Astrocyte (in vitro differentiated cells and primary cell): ENCODE results near the gene CRYGB. TPM values are rescaled to one million over a fixed set of nuclear protein-coding genes. Genes with fewer than 3 reads are reported as not detected.
"Not testable (repeated sequence)": the region's sequence is repeated elsewhere in the genome, so short reads cannot be mapped to it uniquely, and the experiment has no call there.

ENCODE experiments used
- DNase-seq: peaks from one replicate; pipeline ENCODE4 v3.0.0-alpha.2; 2010; ENCODE audit warnings: low read depth
- FAIRE-seq: peaks from 2 replicates; lab custom pipeline; 2011; peaks lifted over from hg19 to GRCh38; lab: Jason Lieb, UNC
- H2AFZ ChIP-seq: 2 replicates; pipeline ENCODE4 v1.6.0; 2012; ENCODE audit warnings: low read depth, low read length, inconsistent platforms
- H3K27ac ChIP-seq: 2 replicates; pipeline ENCODE4 v1.5.1; 2011; ENCODE audit warnings: low read depth, low read length, inconsistent platforms
- H3K27me3 ChIP-seq: 2 replicates; pipeline ENCODE4 v1.6.0; 2011; ENCODE audit warnings: low read length, inconsistent platforms; ENCODE audit not compliant: insufficient read depth
- H3K36me3 ChIP-seq: 2 replicates; pipeline ENCODE4 v1.5.1; 2011; ENCODE audit warnings: low read length, inconsistent platforms; ENCODE audit not compliant: insufficient read depth
- H3K4me1 ChIP-seq: 2 replicates; pipeline ENCODE4 v1.5.1; 2011; ENCODE audit warnings: low read length, inconsistent platforms; ENCODE audit not compliant: insufficient read depth
- H3K4me2 ChIP-seq: 2 replicates; pipeline ENCODE4 v1.6.0; 2012; ENCODE audit warnings: low read length, inconsistent platforms
- H3K4me3 ChIP-seq: 2 replicates; pipeline ENCODE4 v1.5.1; 2011; ENCODE audit warnings: low read depth, mild to moderate bottlenecking, low read length, inconsistent platforms; ENCODE audit not compliant: insufficient read depth
- H3K79me2 ChIP-seq: 2 replicates; pipeline ENCODE4 v1.6.0; 2012; ENCODE audit warnings: mild to moderate bottlenecking, low read length, inconsistent platforms; ENCODE audit not compliant: insufficient read depth
- H3K9ac ChIP-seq: 2 replicates; pipeline ENCODE4 v1.6.0; 2012; ENCODE audit warnings: mild to moderate bottlenecking, low read length, inconsistent platforms
- H3K9me3 ChIP-seq: 2 replicates; pipeline ENCODE4 v1.5.1; 2012; ENCODE audit warnings: low read depth, mild to moderate bottlenecking, low read length, inconsistent platforms; ENCODE audit not compliant: insufficient read depth
- H4K20me1 ChIP-seq: 2 replicates; pipeline ENCODE4 v1.6.0; 2012; ENCODE audit warnings: low read length, inconsistent platforms; ENCODE audit not compliant: insufficient read depth
- H3K27ac Mint-ChIP-seq: one replicate; pipeline ENCODE4 v1.8.0; 2021; ENCODE audit warnings: mild to moderate bottlenecking, mixed read lengths; ENCODE audit not compliant: unreplicated experiment
- H3K27me3 Mint-ChIP-seq: one replicate; pipeline ENCODE4 v1.8.0; 2021; ENCODE audit warnings: low read depth, mixed read lengths; ENCODE audit not compliant: unreplicated experiment
- H3K36me3 Mint-ChIP-seq: one replicate; pipeline ENCODE4 v1.8.0; 2021; ENCODE audit warnings: low read depth, mixed read lengths; ENCODE audit not compliant: unreplicated experiment
- H3K4me1 Mint-ChIP-seq: one replicate; pipeline ENCODE4 v1.8.0; 2021; ENCODE audit warnings: low read depth, mixed read lengths; ENCODE audit not compliant: unreplicated experiment
- H3K4me3 Mint-ChIP-seq: one replicate; pipeline ENCODE4 v1.8.0; 2021; ENCODE audit warnings: mild to moderate bottlenecking, moderate library complexity, mixed read lengths; ENCODE audit not compliant: unreplicated experiment
- H3K9me3 Mint-ChIP-seq: one replicate; pipeline ENCODE4 v1.8.0; 2021; ENCODE audit warnings: mild to moderate bottlenecking, mixed read lengths; ENCODE audit not compliant: unreplicated experiment
- CTCF ChIP-seq: IDR thresholded peaks from 2 replicates; pipeline ENCODE4 v1.5.1; 2011; ENCODE audit warnings: low read depth, mild to moderate bottlenecking, inconsistent platforms, low read length, moderate library complexity; ENCODE audit not compliant: insufficient read depth
- EZH2 ChIP-seq: IDR thresholded peaks from 2 replicates; pipeline ENCODE4 v1.6.1; 2012; ENCODE audit warnings: mild to moderate bottlenecking, low read length, inconsistent platforms; ENCODE audit not compliant: insufficient read depth
- total RNA-seq: library from RNA; stranded (reverse); gene quantifications from 2 replicates; pipeline ENCODE4 v1.2.1, GENCODE V29; 2021

The CRYGB gene
- total RNA-seq, 1 donor from 2014 or later, result not detected

GRCh38 chr2:208142240-208142924, 3.6 kb downstream of the CRYGB start:
- TF ChIP-seq EZH2, result no peak
- no peak for TF ChIP-seq CTCF
- H3K36me3 Mint-ChIP-seq, result no peaks in the 10 kb centered on the region
- H3K27me3 ChIP-seq, result no peaks in the 10 kb centered on the region
- H3K9me3 Mint-ChIP-seq, result peaks cover 7% of the 10 kb centered on the region
- no peak overlapping the region for H3K4me2 ChIP-seq
- no peak overlapping the region for H3K9ac ChIP-seq
- no peak overlapping the region for H3K4me3 Mint-ChIP-seq
- no peak overlapping the region for H3K4me3 ChIP-seq
- no peaks in the 10 kb centered on the region for H3K27me3 Mint-ChIP-seq
- no peaks in the 10 kb centered on the region for H3K4me1 Mint-ChIP-seq
- no peak overlapping the region for H2AFZ ChIP-seq
- FAIRE-seq (no peak), DNase-seq (peak; percentile 22)
- H3K36me3 ChIP-seq, result no peaks in the 10 kb centered on the region
- no peaks in the 10 kb centered on the region for H3K9me3 ChIP-seq
- no peaks in the 10 kb centered on the region for H3K4me1 ChIP-seq
- no peaks in the 10 kb centered on the region for H4K20me1 ChIP-seq
- no peak overlapping the region for H3K27ac ChIP-seq
- no peaks in the 10 kb centered on the region for H3K79me2 ChIP-seq
- H3K27ac Mint-ChIP-seq, result no peak overlapping the region

- no peak overlapping the region for H3K4me3 Mint-ChIP-seq
Observed at GRCh38 chr2:208139447-208139846, 6.5 kb downstream of the CRYGB start.

GRCh38 chr2:208138334-208138733, 7.6 kb downstream of the CRYGB start:
- H3K27ac ChIP-seq, H3K9me3 ChIP-seq, FAIRE-seq, H3K4me1 ChIP-seq, H3K9me3 Mint-ChIP-seq, H3K27ac Mint-ChIP-seq, H3K36me3 Mint-ChIP-seq, H3K4me1 Mint-ChIP-seq, DNase-seq, H2AFZ ChIP-seq, H3K79me2 ChIP-seq, H3K4me3 ChIP-seq, H3K4me2 ChIP-seq, H3K27me3 Mint-ChIP-seq, H3K27me3 ChIP-seq, H4K20me1 ChIP-seq, H3K36me3 ChIP-seq, H3K9ac ChIP-seq, H3K4me3 Mint-ChIP-seq: not testable (repeated sequence)

More at GRCh38 chr2:208139447-208139846, 6.5 kb downstream of the CRYGB start:
- H3K9me3 Mint-ChIP-seq, result peaks cover 5% of the 10 kb centered on the region
- no peak overlapping the region for H2AFZ ChIP-seq
- TF ChIP-seq EZH2, result no peak
- no peak for TF ChIP-seq CTCF
- H3K27me3 Mint-ChIP-seq, result no peaks in the 10 kb centered on the region
- no peaks in the 10 kb centered on the region for H3K36me3 ChIP-seq
- H3K27me3 ChIP-seq, result no peaks in the 10 kb centered on the region
- no peak overlapping the region for H3K4me3 ChIP-seq
- H3K9ac ChIP-seq, result no peak overlapping the region
- H3K4me1 Mint-ChIP-seq, result peaks cover 2% of the 10 kb centered on the region
- H3K4me2 ChIP-seq, result no peak overlapping the region
- no peak overlapping the region for H3K27ac ChIP-seq
- no peaks in the 10 kb centered on the region for H3K79me2 ChIP-seq
- no peak overlapping the region for H3K27ac Mint-ChIP-seq
- H3K4me1 ChIP-seq, result no peaks in the 10 kb centered on the region
- no peaks in the 10 kb centered on the region for H4K20me1 ChIP-seq
- no peak for FAIRE-seq
- no peaks in the 10 kb centered on the region for H3K36me3 Mint-ChIP-seq
- no peaks in the 10 kb centered on the region for H3K9me3 ChIP-seq
- DNase-seq, result no peak
